GM19328 (cell line): ENCODE data around the gene STAT2.

Experiments
- ATAC-seq: cut with Tn5 transposase; IDR thresholded peaks from one replicate; pipeline ENCODE4 v1.9.1; 2021; ENCODE audit warnings: mild to moderate bottlenecking, moderate library complexity; ENCODE audit not compliant: unreplicated experiment

STAT2 gene

GRCh38 chr12:56297400-56297799 is 62.5 kb downstream of the STAT2 start:
- ATAC-seq = no peak

- ATAC-seq = no peak
Measured at GRCh38 chr12:56296295-56296694, 63.6 kb downstream of the STAT2 start.

- ATAC-seq = no peak
Measured at GRCh38 chr12:56293795-56294194, 66.1 kb downstream of the STAT2 start.
